CD14-positive monocyte (primary cell): ENCODE results near the gene RAI14. TPM values are rescaled to one million over a fixed set of nuclear protein-coding genes. Genes with fewer than 3 reads are reported as not detected.

Source experiments
- DNase-seq, 3 donors: peaks; one replicate each; pipeline ENCODE4 v3.0.0-alpha.2; 2011 to 2022
- H2AFZ ChIP-seq: 2 replicates; pipeline ENCODE4 v1.6.0; 2012; ENCODE audit warnings: mild to moderate bottlenecking, low read depth, low read length, inconsistent platforms; ENCODE audit not compliant: insufficient read depth, poor library complexity, severe bottlenecking
- H3K27ac ChIP-seq, 2 donors: 1 replicate in 1 of 2; 2 replicates in 1 of 2; pipeline ENCODE4 v1.5.1; 2012 to 2013; ENCODE audit warnings: low read length in 2 of 2, control low read depth in 1 of 2, inconsistent platforms in 1 of 2, low read depth in 1 of 2, mild to moderate bottlenecking in 1 of 2
- H3K27me3 ChIP-seq, 2 donors: one replicate each; pipeline versions ENCODE4 v1.6.0 to v1.6.1; 2011 to 2013; ENCODE audit warnings: low read length in 2 of 2; ENCODE audit not compliant: control insufficient read depth in 2 of 2, insufficient read depth in 2 of 2
- H3K36me3 ChIP-seq, 2 donors: replicated peaks in 1 of 2; 1 replicate in 1 of 2; 2 replicates in 1 of 2; pipeline versions ENCODE4 v1.5.1 to v1.6.1; 2012 to 2013; ENCODE audit warnings: low read length in 2 of 2, control low read depth in 1 of 2, inconsistent platforms in 1 of 2, mild to moderate bottlenecking in 1 of 2; ENCODE audit not compliant: insufficient read depth in 2 of 2, control insufficient read depth in 1 of 2
- H3K4me1 ChIP-seq, 2 donors: 1 replicate in 1 of 2; 2 replicates in 1 of 2; pipeline versions ENCODE4 v1.5.1 to v1.6.1; 2012 to 2013; ENCODE audit warnings: low read length in 2 of 2, control low read depth in 1 of 2, inconsistent platforms in 1 of 2, mild to moderate bottlenecking in 1 of 2, moderate library complexity in 1 of 2; ENCODE audit not compliant: insufficient read depth in 2 of 2, control insufficient read depth in 1 of 2
- H3K4me2 ChIP-seq: replicated peaks from 2 replicates; pipeline ENCODE3; 2012; ENCODE audit warnings: low read length, moderate library complexity, mild to moderate bottlenecking; ENCODE audit not compliant: poor library complexity, severe bottlenecking; ENCODE audit errors: extremely low read depth
- H3K4me3 ChIP-seq, 3 experiments: fragments of 200-600 bp in 1 of 3; sonication (generic) in 1 of 3; replicated peaks in 1 of 3; 1 replicate in 2 of 3; 2 replicates in 1 of 3; pipeline ENCODE4 v1.5.1; 2011 to 2013; ENCODE audit warnings: low read length in 3 of 3, mild to moderate bottlenecking in 3 of 3, control low read depth in 2 of 3, low read depth in 2 of 3, inconsistent platforms in 1 of 3, moderate library complexity in 1 of 3
- H3K79me2 ChIP-seq: 2 replicates; pipeline ENCODE4 v1.6.0; 2012; ENCODE audit warnings: mild to moderate bottlenecking, control low read depth, inconsistent platforms, low read length, moderate library complexity; ENCODE audit not compliant: insufficient read depth
- H3K9ac ChIP-seq: 2 replicates; pipeline ENCODE4 v1.6.0; 2017; ENCODE audit warnings: low read length, mild to moderate bottlenecking; ENCODE audit not compliant: insufficient read depth, poor library complexity, severe bottlenecking
- H3K9me3 ChIP-seq, 2 donors: replicated peaks in 1 of 2; 1 replicate in 1 of 2; 2 replicates in 1 of 2; pipeline versions ENCODE4 v1.5.1 to v1.6.1; 2012 to 2013; ENCODE audit warnings: low read length in 2 of 2, control low read depth in 1 of 2; ENCODE audit not compliant: control insufficient read depth in 1 of 2, insufficient read depth in 1 of 2
- H4K20me1 ChIP-seq: 2 replicates; pipeline ENCODE4 v1.6.0; 2012; ENCODE audit warnings: mild to moderate bottlenecking, low read length, control low read depth, moderate library complexity; ENCODE audit not compliant: insufficient read depth
- H3K27ac Mint-ChIP-seq, 7 donors: one replicate each; pipeline ENCODE4 v1.8.0; 2020; ENCODE audit warnings: mild to moderate bottlenecking in 7 of 7, mixed read lengths in 7 of 7, moderate library complexity in 6 of 7, inconsistent platforms in 2 of 7
- H3K27me3 Mint-ChIP-seq, 3 donors: one replicate each; pipeline ENCODE4 v1.8.0; 2021 to 2022; ENCODE audit warnings: low read depth in 3 of 3, mild to moderate bottlenecking in 3 of 3, mixed read lengths in 3 of 3, moderate library complexity in 3 of 3, inconsistent platforms in 1 of 3
- H3K36me3 Mint-ChIP-seq, 2 donors: one replicate each; pipeline ENCODE4 v1.8.0; 2020; ENCODE audit warnings: mixed read lengths in 2 of 2, inconsistent platforms in 1 of 2, mild to moderate bottlenecking in 1 of 2
- H3K4me1 Mint-ChIP-seq: one replicate; pipeline ENCODE4 v1.8.0; 2020; ENCODE audit warnings: mild to moderate bottlenecking, mixed read lengths
- H3K4me3 Mint-ChIP-seq, 2 donors: one replicate each; pipeline ENCODE4 v1.8.0; 2020; ENCODE audit warnings: mild to moderate bottlenecking in 2 of 2, mixed read lengths in 2 of 2, moderate library complexity in 1 of 2
- H3K9me3 Mint-ChIP-seq, 7 donors: one replicate each; pipeline ENCODE4 v1.8.0; 2020 to 2022; ENCODE audit warnings: mixed read lengths in 7 of 7, mild to moderate bottlenecking in 6 of 7, moderate library complexity in 6 of 7, inconsistent platforms in 2 of 7
- CTCF ChIP-seq: fragments of 200-600 bp; IDR thresholded peaks from one replicate; pipeline ENCODE4 v1.8.0; 2022; ENCODE audit warnings: antibody characterized with exemption, mild to moderate bottlenecking
- WGBS: methylation state at CpG from one replicate; pipeline ENCODE4 v1.1.5; 2013; ENCODE audit warnings: missing lambda C conversion rate; ENCODE audit not compliant: insufficient coverage; 5-methylcytosine and 5-hydroxymethylcytosine counted together
- intact Hi-C, 2 donors: fragments of 100-400 bp; cut with micrococcal nuclease; formaldehyde crosslinking; loops; one replicate each; pipeline versions ENCODE4 v1.15.0 to v1.15.1; 2023
- polyA plus RNA-seq, 3 donors: library from polyadenylated mRNA; depleted of rRNA in 1 of 3; unstranded in 2 of 3; stranded (reverse) in 1 of 3; fragments of 300-500 nt in 2 of 3; fragments of >200 nt in 1 of 3; fragmentation: Illumina TruSeq in 2 of 3; gene quantifications; 1 replicate in 2 of 3; 2 replicates in 1 of 3; pipeline ENCODE4 v1.2.3, GENCODE V29; 2012 to 2021

Gene RAI14
- polyA plus RNA-seq, 3 donors, result 0.08 TPM; not detected in 2

DNA sequence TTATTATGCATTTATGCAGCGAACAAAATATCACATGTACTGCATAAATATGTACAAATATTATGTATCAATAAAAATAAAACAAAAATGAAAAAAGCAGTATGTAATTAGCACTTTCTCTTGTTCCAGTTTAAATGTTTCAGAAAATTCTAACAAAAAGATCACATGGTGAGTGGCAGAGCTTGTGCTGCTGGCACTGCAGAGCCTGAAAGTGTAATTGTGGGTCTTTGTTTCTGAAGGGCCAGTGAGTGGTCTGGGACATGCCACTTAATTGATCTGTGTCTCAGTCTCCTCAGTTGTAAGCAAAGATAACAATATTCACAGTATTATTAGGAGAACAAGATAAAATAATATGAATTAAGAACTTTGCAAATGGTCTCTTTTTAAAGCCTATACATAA is 39.5 kb upstream of the RAI14 start:
- no CpG with 5 or more reads among the region's 1 CpG for WGBS
- Histone ChIP-seq H3K36me3 (no peaks in the 10 kb centered on the region), H3K79me2 (no peaks in the 10 kb centered on the region), H3K9ac (no peak overlapping the region), H3K4me1 (no peaks in the 10 kb centered on the region), H3K27me3 (no peaks in the 10 kb centered on the region), H3K4me2 (no peak overlapping the region), H3K27ac (no peak overlapping the region), H4K20me1 (no peaks in the 10 kb centered on the region), H3K4me3 (no peak overlapping the region), H3K9me3 (no peaks in the 10 kb centered on the region), H2AFZ (no peak overlapping the region)
- Mint-ChIP-seq H3K9me3 (peaks cover 0 to 3% (median 0%) of the 10 kb centered on the region in 7 donors), H3K36me3 (no peaks in the 10 kb centered on the region), H3K4me1 (no peaks in the 10 kb centered on the region), H3K27ac (no peak overlapping the region), H3K27me3 (peaks cover 0 to 5% (median 3%) of the 10 kb centered on the region in 3 donors), H3K4me3 (no peak overlapping the region)
- intact Hi-C loops, result no loop called here
- no peak for DNase-seq
- TF ChIP-seq CTCF, result no peak

DNA sequence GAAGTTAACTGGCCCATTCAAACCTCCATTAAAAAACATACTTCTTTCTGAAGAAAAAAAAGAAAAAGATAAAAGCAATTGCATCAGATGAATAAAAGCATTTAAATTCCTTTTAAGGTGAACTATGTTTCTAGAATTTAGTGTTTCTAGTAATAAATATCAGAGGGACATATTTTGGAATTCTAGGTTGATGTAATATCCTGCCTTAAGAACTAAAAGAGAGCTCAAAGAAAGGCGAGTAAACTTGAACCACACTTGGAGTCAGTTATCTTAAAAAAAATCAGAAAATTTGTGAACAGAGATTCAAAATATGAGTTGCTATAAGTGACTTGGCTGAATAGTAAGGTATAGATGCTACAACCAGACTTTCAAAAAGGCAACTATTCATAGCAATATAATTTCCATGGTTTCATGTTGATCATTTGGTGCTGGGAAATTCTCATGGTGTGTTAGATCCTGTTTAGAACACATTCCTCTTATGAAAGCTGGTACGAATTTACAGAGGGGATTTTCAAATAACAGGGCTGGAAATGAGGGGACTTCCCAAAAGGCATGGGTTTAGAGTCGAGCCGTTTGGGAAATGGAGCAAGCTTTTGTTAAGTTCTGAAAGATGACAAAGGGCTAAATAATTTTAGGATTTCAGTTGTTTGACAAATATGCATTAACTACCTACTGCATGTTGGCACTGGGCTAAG is 37.6 kb upstream of the RAI14 start:
- Mint-ChIP-seq H3K27me3 (peaks cover 0 to 4% (median 3%) of the 10 kb centered on the region in 3 donors), H3K4me1 (no peaks in the 10 kb centered on the region), H3K4me3 (no peak overlapping the region), H3K36me3 (no peaks in the 10 kb centered on the region), H3K27ac (no peak overlapping the region), H3K9me3 (peaks cover 0 to 5% (median 0%) of the 10 kb centered on the region in 7 donors)
- intact Hi-C loops, result no loop called here
- no peak overlapping the region for H3K27ac ChIP-seq
- H3K79me2 ChIP-seq, result no peaks in the 10 kb centered on the region
- no peaks in the 10 kb centered on the region for H3K36me3 ChIP-seq
- H3K4me2 ChIP-seq, result no peak overlapping the region
- DNase-seq, result no peak
- H4K20me1 ChIP-seq, result no peaks in the 10 kb centered on the region
- no peak for TF ChIP-seq CTCF
- H3K9me3 ChIP-seq, result no peaks in the 10 kb centered on the region
- WGBS, result 95% methylated on average over 4 of the region's 4 CpGs
- no peak overlapping the region for H3K4me3 ChIP-seq
- H3K4me1 ChIP-seq, result no peaks in the 10 kb centered on the region
- no peak overlapping the region for H3K9ac ChIP-seq
- no peak overlapping the region for H2AFZ ChIP-seq
- no peaks in the 10 kb centered on the region for H3K27me3 ChIP-seq
